Liver (tissue), 9 donors: ENCODE results near the gene CLCN1. TPM values are rescaled to one million over a fixed set of nuclear protein-coding genes. Genes with fewer than 3 reads are reported as not detected.

ENCODE experiments used
- DNase-seq: peaks from one replicate; pipeline ENCODE4 v3.0.0-alpha.2; 2017; ENCODE audit warnings: low spot score
- H3K27ac ChIP-seq, 2 donors: one replicate each; pipeline ENCODE4 v1.7.0; 2013; ENCODE audit warnings: inconsistent platforms in 2 of 2, low read length in 2 of 2, control low read depth in 1 of 2, low read depth in 1 of 2, mild to moderate bottlenecking in 1 of 2
- H3K27me3 ChIP-seq, 4 donors: one replicate each; pipeline versions ENCODE4 v1.6.1 to v1.7.0; 2013; ENCODE audit warnings: low read length in 3 of 4, inconsistent platforms in 1 of 4, mild to moderate bottlenecking in 1 of 4, moderate library complexity in 1 of 4; ENCODE audit not compliant: control insufficient read depth in 4 of 4, insufficient read depth in 4 of 4
- H3K36me3 ChIP-seq, 4 donors: one replicate each; pipeline versions ENCODE4 v1.6.1 to v1.7.0; 2013; ENCODE audit warnings: low read length in 3 of 4, mild to moderate bottlenecking in 3 of 4, low read depth in 1 of 4, moderate library complexity in 1 of 4; ENCODE audit not compliant: control insufficient read depth in 4 of 4, insufficient read depth in 3 of 4
- H3K4me1 ChIP-seq, 4 donors: one replicate each; pipeline versions ENCODE4 v1.6.1 to v1.7.0; 2013; ENCODE audit warnings: low read length in 3 of 4, mild to moderate bottlenecking in 3 of 4, moderate library complexity in 1 of 4; ENCODE audit not compliant: control insufficient read depth in 4 of 4, insufficient read depth in 4 of 4
- H3K4me3 ChIP-seq, 3 donors: one replicate each; pipeline versions ENCODE4 v1.6.1 to v1.7.0; 2013; ENCODE audit warnings: low read length in 3 of 3, control low read depth in 1 of 3, low read depth in 1 of 3, mild to moderate bottlenecking in 1 of 3
- H3K9ac ChIP-seq, 2 donors: one replicate each; pipeline ENCODE4 v1.7.0; 2013; ENCODE audit warnings: low read length in 2 of 2, mild to moderate bottlenecking in 2 of 2, moderate library complexity in 2 of 2, control low read depth in 1 of 2, low read depth in 1 of 2
- H3K9me3 ChIP-seq, 4 donors: one replicate each; pipeline versions ENCODE4 v1.6.1 to v1.7.0; 2013; ENCODE audit warnings: low read length in 3 of 4; ENCODE audit not compliant: control insufficient read depth in 4 of 4
- EGR1 ChIP-seq, 2 donors: IDR thresholded peaks; 2 replicates each; pipeline ENCODE4 v1.6.1; 2016 to 2018; ENCODE audit warnings: antibody characterized with exemption in 2 of 2, low read depth in 2 of 2
- FOXA1 ChIP-seq: IDR thresholded peaks from 2 replicates; pipeline ENCODE4 v1.6.1; 2016; ENCODE audit warnings: antibody characterized with exemption
- FOXA2 ChIP-seq: IDR thresholded peaks from 2 replicates; pipeline ENCODE4 v1.6.1; 2016; ENCODE audit warnings: antibody characterized with exemption
- GABPA ChIP-seq, 2 donors: IDR thresholded peaks in 1 of 2; conservative IDR thresholded peaks in 1 of 2; 2 replicates each; pipeline ENCODE4 v1.6.1; 2016; ENCODE audit warnings: antibody characterized with exemption in 2 of 2, mild to moderate bottlenecking in 1 of 2, moderate library complexity in 1 of 2
- HNF4A ChIP-seq, 2 donors: conservative IDR thresholded peaks; 2 replicates each; pipeline ENCODE4 v1.6.1; 2016; ENCODE audit warnings: antibody characterized with exemption in 2 of 2, mild to moderate bottlenecking in 2 of 2
- HNF4G ChIP-seq: IDR thresholded peaks from 2 replicates; pipeline ENCODE4 v1.6.1; 2016; ENCODE audit warnings: antibody characterized with exemption
- JUND ChIP-seq, 2 donors: IDR thresholded peaks; 2 replicates each; pipeline ENCODE4 v1.6.1; 2016; ENCODE audit warnings: antibody characterized with exemption in 2 of 2
- NR2F2 ChIP-seq: IDR thresholded peaks from 2 replicates; pipeline ENCODE4 v1.6.1; 2016; ENCODE audit warnings: antibody characterized with exemption
- RAD21 ChIP-seq, 2 donors: IDR thresholded peaks; 2 replicates each; pipeline ENCODE4 v1.6.1; 2016; ENCODE audit warnings: antibody characterized with exemption in 2 of 2, mild to moderate bottlenecking in 2 of 2
- RXRA ChIP-seq, 2 donors: IDR thresholded peaks; 2 replicates each; pipeline ENCODE4 v1.6.1; 2017 to 2018; ENCODE audit warnings: antibody characterized with exemption in 2 of 2, mild to moderate bottlenecking in 1 of 2
- SP1 ChIP-seq: IDR thresholded peaks from 2 replicates; pipeline ENCODE4 v1.6.1; 2018; ENCODE audit warnings: antibody characterized with exemption, mild to moderate bottlenecking
- TAF1 ChIP-seq: conservative IDR thresholded peaks from 2 replicates; pipeline ENCODE4 v1.6.1; 2016; ENCODE audit warnings: antibody characterized with exemption, mild to moderate bottlenecking
- YY1 ChIP-seq: IDR thresholded peaks from 2 replicates; pipeline ENCODE4 v1.6.1; 2016; ENCODE audit warnings: antibody characterized with exemption, mild to moderate bottlenecking
- ZBTB33 ChIP-seq: IDR thresholded peaks from 2 replicates; pipeline ENCODE4 v1.6.1; 2016; ENCODE audit warnings: antibody characterized with exemption
- WGBS: extraction: QIAGEN DNeasy Blood & Tissue Kit; methylation state at CpG from one replicate; pipeline ENCODE4 v1.1.7; 2013; 5-methylcytosine and 5-hydroxymethylcytosine counted together
- polyA plus RNA-seq, 2 donors: library from polyadenylated mRNA; stranded (reverse) in 1 of 2; unstranded in 1 of 2; fragments of 200-250 nt in 1 of 2; fragments of >200 nt in 1 of 2; fragmentation: Nextera tagmentation in 1 of 2; extraction: Ambion mirVana in 1 of 2; gene quantifications; one replicate each; pipeline versions ENCODE4 v1.2.1 to v1.2.3, GENCODE V29; 2013 to 2015
- total RNA-seq, 2 donors: library from RNA; depleted of rRNA; stranded (reverse); fragments of >200 nt; gene quantifications; one replicate each; pipeline ENCODE4 v1.2.3, GENCODE V29; 2014
- TF ChIP-seq, protein P1 (sequence below): fragments of 150-350 bp; IDR thresholded peaks from 2 replicates; pipeline ENCODE4 v1.5.1; 2017; ENCODE audit warnings: improper control_type of control experiment, low read depth, low read length; ENCODE audit not compliant: missing input control
- TF ChIP-seq, protein P2 (sequence below): IDR thresholded peaks from 2 replicates; pipeline ENCODE4 v1.6.1; 2016; ENCODE audit warnings: antibody characterized with exemption, mild to moderate bottlenecking
- TF ChIP-seq, protein P3 (sequence below): IDR thresholded peaks from 2 replicates; pipeline ENCODE4 v1.6.1; 2016; ENCODE audit warnings: antibody characterized with exemption
- TF ChIP-seq, protein P4 (sequence below): IDR thresholded peaks from 2 replicates; pipeline ENCODE4 v1.6.1; 2016; ENCODE audit warnings: antibody characterized with exemption
- donor health status: healthy.
- donor health status: healthy.
- donor health status: healthy.
- donor health status: healthy.
- donor health status: healthy.

Gene CLCN1
- total and polyA plus RNA-seq, 4 donors = 0.01 to 0.08 TPM; not detected in 2

DNA sequence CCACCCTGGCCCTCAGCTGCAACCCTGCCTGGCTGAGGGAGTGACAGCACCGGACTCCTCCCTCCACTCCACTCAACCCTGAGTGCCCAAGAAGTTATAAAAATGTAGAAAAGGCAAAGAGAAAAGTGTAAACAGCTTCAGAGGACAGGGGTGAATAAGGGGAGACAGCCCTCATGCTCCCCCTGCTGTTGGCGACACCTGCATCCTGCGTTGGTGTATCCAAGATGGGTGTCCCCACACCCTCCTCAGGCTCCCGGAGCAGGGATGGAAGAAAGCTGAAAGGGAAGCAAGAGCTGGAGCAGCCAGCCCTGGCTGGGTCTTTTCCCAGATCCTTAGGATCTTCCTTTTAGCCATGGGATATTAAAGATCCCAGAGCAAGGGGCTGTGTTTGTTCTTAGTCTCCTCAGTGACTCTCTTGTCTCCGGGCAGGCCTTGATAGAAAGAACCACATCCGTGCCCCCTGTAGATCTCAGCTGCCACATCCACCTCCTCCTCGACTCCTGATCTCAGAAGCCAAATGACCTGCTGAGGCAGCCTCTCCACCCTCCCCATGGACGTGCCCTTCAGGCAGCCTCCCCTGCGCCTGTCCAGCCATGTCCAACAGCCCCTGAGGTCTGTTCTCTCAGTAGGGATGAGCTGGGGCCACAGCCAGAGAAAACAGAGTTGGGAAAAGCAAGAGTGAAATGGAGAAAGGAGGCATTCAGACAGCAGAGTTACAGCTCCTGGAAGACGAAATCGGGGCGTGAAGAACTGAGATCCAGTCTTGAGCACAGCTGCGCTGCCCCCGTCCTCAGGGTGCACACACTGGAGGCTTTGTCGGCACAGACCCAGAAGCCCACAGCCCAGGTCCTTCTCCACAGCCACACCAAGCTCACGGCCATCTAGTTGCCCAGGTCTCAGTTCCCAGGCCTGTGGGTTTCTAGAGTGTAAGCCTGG, 39.8 kb downstream of the CLCN1 start:
- Histone ChIP-seq H3K9ac (no peak overlapping the region), H3K36me3 (no peaks in the 10 kb centered on the region), H3K27ac (no peak overlapping the region), H3K4me3 (no peak overlapping the region), H3K4me1 (peaks cover 6 to 12% (median 9%) of the 10 kb centered on the region in 4 donors), H3K9me3 (no peaks in the 10 kb centered on the region), H3K27me3 (no peaks in the 10 kb centered on the region)
- WGBS = 96% methylated on average over 16 of the region's 16 CpGs
- no peak for DNase-seq
- TF ChIP-seq HNF4A (conservative IDR thresholded peaks at IDR 0.05) = no peak
- TF ChIP-seq YY1 = no peak
- no peak for TF ChIP-seq JUND (IDR thresholded peaks at IDR 0.05)
- no peak for TF ChIP-seq RAD21 (IDR thresholded peaks at IDR 0.05)
- no peak for TF ChIP-seq SP1
- TF ChIP-seq FOXA1 = no peak
- no peak for TF ChIP-seq TAF1
- TF ChIP-seq, protein P1, sequence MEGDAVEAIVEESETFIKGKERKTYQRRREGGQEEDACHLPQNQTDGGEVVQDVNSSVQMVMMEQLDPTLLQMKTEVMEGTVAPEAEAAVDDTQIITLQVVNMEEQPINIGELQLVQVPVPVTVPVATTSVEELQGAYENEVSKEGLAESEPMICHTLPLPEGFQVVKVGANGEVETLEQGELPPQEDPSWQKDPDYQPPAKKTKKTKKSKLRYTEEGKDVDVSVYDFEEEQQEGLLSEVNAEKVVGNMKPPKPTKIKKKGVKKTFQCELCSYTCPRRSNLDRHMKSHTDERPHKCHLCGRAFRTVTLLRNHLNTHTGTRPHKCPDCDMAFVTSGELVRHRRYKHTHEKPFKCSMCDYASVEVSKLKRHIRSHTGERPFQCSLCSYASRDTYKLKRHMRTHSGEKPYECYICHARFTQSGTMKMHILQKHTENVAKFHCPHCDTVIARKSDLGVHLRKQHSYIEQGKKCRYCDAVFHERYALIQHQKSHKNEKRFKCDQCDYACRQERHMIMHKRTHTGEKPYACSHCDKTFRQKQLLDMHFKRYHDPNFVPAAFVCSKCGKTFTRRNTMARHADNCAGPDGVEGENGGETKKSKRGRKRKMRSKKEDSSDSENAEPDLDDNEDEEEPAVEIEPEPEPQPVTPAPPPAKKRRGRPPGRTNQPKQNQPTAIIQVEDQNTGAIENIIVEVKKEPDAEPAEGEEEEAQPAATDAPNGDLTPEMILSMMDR = no peak
- TF ChIP-seq RXRA (IDR thresholded peaks at IDR 0.05) = no peak
- TF ChIP-seq NR2F2 = no peak
- TF ChIP-seq, protein P2, sequence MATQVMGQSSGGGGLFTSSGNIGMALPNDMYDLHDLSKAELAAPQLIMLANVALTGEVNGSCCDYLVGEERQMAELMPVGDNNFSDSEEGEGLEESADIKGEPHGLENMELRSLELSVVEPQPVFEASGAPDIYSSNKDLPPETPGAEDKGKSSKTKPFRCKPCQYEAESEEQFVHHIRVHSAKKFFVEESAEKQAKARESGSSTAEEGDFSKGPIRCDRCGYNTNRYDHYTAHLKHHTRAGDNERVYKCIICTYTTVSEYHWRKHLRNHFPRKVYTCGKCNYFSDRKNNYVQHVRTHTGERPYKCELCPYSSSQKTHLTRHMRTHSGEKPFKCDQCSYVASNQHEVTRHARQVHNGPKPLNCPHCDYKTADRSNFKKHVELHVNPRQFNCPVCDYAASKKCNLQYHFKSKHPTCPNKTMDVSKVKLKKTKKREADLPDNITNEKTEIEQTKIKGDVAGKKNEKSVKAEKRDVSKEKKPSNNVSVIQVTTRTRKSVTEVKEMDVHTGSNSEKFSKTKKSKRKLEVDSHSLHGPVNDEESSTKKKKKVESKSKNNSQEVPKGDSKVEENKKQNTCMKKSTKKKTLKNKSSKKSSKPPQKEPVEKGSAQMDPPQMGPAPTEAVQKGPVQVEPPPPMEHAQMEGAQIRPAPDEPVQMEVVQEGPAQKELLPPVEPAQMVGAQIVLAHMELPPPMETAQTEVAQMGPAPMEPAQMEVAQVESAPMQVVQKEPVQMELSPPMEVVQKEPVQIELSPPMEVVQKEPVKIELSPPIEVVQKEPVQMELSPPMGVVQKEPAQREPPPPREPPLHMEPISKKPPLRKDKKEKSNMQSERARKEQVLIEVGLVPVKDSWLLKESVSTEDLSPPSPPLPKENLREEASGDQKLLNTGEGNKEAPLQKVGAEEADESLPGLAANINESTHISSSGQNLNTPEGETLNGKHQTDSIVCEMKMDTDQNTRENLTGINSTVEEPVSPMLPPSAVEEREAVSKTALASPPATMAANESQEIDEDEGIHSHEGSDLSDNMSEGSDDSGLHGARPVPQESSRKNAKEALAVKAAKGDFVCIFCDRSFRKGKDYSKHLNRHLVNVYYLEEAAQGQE = no peak
- TF ChIP-seq EGR1 (IDR thresholded peaks at IDR 0.05; ENCODE audit: low read depth in 2 of 2) = no peak
- TF ChIP-seq, protein P3, sequence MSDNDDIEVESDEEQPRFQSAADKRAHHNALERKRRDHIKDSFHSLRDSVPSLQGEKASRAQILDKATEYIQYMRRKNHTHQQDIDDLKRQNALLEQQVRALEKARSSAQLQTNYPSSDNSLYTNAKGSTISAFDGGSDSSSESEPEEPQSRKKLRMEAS = no peak
- no peak for TF ChIP-seq HNF4G
- TF ChIP-seq ZBTB33 = no peak
- TF ChIP-seq, protein P4, sequence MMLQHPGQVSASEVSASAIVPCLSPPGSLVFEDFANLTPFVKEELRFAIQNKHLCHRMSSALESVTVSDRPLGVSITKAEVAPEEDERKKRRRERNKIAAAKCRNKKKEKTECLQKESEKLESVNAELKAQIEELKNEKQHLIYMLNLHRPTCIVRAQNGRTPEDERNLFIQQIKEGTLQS = no peak
- no peak for TF ChIP-seq FOXA2
- no peak for TF ChIP-seq GABPA (IDR thresholded peaks at IDR 0.05 in 1 of 2, conservative IDR thresholded peaks at IDR 0.05 in 1 of 2)
